ENCODE measurements around the gene NLGN2.

NLGN2 gene

DNA sequence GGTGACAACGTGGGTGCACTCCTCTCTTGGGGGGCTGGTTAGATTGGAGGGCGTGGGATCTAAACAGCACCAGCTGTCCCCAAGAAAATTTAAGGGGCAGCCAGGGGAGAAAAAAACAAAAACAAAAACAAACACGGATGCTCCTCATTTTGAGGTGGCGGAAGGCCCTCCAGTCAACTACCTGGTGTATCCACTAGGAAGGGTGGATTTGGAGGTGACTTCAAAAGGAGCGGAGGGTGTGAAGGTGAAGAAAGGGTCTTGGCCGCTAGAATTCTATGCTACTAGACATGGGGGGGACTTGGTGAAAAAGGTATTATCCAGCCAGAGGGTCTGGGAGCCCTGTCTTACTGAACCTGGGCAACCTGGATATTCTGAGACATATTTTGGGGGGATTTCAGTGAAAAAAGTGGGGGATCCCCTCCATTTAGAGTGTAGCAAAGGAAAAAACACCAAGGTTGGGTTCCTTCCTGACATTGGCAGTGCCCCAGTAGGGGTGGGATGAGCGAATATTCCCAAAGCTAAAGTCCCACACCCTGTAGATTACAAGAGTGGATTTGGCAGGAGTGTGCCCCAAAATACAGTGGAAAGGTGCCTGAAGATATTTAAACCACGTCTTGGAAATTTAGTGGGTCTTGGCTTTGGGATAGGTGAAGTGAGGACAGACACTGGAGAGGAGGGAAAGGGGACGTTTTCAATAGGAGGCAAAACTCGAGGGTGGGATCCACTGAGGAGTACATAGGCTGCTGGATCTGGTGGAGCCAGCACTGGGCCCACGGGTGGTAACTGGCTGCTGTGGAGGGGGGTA, 31.2 kb downstream of the NLGN2 start:
- no peak for DNase-seq

DNA sequence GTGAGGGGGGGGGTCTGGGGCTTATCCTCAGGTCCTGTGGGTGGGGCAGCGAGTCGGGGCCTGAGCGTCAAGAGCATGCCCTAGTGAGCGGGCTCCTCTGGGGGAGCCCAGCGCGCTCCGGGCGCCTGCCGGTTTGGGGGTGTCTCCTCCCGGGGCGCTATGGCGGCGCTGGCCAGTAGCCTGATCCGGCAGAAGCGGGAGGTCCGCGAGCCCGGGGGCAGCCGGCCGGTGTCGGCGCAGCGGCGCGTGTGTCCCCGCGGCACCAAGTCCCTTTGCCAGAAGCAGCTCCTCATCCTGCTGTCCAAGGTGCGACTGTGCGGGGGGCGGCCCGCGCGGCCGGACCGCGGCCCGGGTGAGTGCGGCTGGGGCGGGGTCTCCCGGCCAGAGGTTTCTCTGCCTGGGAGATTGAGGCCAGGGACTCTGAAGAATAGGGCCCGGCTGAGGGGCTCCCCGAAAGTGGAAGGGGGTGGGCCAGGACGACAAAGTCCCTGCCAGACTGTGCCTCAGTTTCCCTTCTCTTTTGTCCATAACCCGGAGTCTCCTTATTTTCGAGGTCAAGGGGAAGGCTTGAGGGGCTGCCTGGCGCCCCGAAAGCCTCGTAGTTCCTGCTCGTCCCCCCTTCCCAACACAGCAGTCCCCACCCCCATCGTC, 31.9 kb downstream of the NLGN2 start, which contains the start of gene FGF11:
FGF11 (plus strand) TSS at position 51 of the 651 bp plus-strand sequence; CDS start at position 160, 109 bp downstream.
- DNase-seq, result no peak

DNA sequence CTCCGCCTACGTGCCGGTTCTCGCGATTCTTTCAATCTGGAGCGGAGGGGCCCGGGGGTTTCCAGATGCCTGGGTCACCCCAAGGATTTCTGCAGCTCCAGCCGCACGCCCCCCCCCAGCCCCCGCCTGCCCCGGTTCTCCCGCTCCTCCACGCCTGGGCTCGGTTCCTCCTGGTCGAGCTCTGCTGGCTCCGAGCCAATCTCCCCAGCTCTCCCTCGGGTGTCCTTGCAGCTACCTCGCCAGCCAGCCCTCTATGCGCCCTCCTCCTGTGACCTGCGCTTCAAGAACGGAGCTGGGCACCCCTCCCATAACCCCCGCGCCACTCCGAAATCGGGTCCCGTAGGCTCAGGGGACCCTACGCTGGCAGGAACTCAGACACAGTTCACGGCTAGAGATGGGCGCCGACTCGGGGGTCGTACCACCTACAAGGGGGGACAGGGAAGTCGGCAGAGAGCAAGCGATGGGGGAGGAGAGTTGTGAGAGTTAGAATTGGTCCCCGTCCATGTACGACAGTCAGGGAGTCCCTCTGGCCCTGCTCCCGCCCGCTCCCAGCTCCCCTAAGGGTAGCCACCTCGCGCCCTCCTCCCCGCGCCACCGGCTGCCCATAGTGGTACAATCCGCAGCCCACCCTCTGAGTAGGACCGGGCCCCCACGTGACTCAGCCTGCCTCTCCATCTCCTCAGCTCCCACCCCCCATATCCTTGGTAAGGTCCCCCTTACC, 32.6 kb downstream of the NLGN2 start:
- DNase-seq, result peak; percentile 25

DNA sequence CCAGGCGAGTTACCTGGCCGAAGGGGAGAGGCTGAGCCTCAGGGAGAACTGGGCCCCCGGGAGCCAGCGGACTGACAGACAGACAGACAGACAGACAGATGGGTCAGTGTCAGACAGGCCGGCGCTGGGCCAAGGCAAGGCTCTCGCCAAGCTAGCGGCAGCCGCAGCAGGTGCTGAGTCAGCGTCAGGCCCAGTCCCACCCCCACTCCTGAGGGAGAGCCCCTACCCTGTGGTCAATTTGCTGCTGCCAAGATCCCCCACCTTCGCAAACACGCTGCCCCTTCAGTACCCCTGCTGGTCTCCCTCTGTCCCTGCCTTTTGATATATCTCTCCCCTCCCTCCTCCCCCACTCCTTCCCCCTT, 33.2 kb downstream of the NLGN2 start:
- DNase-seq, result peak; percentile 33

DNA sequence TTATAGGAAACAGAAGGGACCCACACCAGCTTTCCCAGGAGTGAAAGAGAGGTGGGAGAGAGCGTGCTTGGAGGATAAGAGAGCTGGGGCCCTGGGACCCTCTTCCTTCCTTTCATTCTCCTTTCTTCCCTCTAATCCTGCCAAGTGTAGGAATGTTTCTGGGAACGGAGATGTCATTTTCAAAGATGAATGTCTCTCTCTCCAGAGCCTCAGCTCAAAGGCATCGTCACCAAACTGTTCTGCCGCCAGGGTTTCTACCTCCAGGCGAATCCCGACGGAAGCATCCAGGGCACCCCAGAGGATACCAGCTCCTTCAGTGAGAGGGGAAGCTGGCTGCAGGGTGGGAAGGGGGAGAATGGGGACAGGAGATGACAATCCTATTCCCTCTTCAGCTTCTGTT, 33.6 kb downstream of the NLGN2 start:
- DNase-seq, result no peak

DNA sequence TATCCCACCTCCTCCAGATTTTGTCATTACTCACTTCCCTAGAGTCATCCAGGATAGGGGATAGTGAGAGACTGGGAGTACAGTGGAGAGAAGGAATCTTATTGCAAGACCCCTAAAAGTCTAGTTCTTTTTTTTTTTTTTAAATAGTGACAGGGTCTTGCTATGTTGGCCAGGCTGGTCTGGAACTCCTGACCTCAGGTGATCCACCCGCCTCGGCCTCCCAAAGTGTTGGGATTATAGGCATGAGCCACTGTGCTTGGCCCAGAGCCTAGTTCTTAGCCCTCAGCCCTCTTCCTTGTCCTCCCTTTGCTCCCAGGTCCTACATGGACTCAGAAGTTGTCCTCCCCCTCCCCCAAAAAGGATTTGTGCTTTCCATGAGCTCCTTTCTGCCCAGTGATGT, 34.5 kb downstream of the NLGN2 start:
- DNase-seq, result no peak

DNA sequence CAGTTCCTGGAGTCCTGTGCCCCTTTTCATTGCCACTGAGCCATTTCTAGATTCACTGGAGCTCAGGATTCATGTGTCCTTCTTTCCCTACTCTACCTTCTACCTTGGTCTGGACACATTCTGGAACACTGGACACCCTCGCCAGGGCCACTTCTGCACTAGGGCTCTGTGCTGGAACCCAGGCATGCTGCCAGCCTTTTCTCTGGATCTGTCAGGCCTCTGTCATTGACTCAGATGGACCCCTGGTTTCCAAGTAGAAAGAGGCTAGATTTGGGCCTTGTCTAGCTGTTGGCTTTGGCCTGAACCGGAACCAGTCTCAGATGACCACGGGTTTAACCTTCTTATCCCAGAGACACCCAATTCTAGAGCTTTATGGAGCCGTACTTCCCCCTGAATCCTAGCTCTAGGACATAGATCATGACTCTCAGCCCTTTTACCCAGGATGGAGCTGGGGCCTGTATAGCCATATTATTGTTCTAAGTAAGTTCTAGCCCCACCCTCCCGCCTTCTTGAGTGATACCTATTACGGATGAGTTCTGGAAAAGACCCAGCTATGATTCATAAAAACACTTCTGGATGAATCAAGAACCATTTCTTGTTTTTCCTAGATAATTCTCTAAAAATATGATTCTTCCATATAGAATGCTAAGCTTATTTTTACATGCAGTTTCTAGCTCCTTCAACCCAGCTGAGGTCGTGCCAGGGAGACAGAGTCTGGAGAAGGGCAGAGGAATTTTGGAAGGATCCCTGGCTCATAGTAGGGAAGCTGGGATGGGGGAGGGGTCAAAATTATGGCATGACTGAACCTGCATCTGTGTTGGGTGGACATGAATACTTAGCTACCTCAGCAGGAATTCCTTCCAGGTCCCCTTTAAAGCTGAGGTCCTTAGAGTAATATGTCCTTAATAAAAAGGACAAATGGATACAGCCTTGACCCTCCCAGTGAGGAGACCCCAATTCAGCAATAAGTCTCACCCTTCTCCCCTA, 36.1 kb downstream of the NLGN2 start:
- no peak for DNase-seq

DNA sequence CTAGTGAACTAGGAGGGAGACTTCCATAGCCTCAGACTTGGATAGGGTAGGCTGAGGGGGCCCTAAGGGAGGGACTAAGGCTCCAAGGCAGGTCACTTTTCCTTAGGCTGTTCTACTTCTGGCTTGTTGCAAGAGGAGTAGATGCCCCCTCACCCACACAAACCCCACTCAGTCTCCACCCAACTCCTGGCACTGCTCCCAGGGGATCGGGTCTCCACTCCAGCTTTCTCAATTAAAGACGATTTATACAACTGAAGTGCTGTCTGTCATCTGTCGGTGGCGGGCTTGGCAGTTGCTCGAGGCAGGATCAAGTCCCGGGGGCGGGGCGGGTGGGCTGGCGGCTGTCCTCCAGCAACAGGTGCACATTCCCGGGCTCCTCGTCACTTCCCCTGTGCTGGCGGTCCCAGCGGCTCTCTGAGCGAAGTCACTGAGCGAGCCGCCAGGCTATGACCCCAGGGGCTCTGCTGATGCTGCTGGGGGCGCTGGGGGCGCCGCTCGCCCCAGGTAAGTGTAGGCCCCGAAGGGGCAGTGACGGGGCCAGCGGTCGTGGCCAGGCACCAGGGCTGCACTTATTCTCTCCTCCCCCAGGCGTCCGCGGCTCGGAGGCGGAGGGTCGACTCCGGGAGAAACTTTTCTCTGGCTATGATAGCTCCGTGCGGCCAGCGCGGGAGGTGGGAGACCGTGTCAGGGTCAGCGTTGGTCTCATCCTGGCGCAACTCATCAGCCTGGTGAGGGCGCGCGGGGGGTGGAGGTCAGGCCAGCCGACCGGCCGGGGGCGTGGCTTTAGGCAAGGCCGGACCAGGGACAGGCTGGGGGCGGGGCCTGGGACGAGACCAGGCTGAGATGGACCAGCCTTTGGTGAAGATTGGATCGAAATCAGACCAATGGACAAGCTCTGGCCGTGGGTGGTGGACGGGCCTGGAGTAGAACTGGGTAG, 37.3 kb downstream of the NLGN2 start, which contains the start of gene CHRNB1:
CHRNB1 (plus strand) TSS at position 380 of the 937 bp plus-strand sequence; CDS start at position 447, 67 bp downstream.
- no peak for DNase-seq

DNA sequence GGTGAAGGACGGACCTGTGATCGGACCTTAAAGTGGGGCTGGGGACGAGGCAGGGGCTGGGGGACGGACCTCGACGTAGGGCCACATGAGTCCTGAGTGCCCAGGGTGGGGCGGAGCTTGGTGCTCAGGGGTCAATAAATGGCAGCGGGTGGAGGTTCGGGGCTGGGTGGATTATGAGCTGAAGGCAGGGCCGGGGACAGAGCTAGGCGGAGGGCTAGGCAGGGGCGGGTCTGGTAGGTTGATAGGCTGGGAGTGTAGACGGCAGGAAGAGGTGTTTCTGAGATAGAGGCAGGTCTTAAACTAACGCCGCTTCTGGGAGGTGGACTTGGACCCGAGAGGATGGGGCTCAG, 37.9 kb downstream of the NLGN2 start:
- DNase-seq, result no peak

DNA sequence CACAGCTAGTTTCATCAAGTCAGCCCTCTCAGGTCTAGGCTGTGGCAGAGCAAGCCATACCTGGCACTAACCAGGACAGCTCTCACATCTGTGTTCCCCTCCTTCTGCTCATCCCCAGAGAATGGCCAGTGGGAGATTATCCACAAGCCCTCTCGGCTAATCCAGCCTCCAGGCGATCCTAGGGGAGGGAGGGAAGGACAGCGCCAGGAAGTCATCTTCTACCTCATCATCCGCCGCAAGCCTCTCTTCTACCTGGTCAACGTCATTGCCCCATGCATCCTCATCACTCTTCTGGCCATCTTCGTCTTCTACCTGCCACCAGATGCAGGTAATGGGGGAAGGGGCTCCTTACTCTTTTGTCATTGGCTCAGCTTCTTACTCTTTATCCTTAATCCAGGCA, 40.8 kb downstream of the NLGN2 start:
- no peak for DNase-seq

DNA sequence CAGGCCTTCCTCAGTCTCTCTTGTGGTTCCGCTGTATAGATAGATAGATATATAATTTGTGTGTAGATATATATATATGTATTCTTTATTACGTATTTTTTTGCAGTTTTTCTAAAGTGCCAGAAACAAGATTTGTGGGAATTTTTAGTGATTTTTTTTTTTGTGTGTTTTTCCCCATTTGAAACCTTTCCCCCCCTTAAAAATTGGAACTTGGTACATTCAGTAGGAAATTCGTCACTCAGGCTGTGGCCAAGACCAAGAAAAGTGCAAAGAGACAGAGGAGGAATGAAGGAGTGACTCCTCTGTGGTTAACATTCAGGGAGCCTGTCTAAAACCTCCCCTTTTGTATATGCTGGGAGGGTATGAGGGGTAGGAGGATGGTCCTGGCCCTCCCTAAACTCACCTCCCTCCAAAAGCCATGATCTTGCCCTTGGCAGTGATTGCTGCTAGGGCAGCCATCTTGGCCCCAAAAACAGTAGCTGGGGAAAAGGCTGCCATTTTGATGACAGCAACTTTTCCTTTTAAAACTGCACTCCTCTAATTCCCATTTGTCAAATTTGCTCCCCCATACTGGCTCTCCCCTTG, 52.4 kb downstream of the NLGN2 start:
- no peak for DNase-seq

DNA sequence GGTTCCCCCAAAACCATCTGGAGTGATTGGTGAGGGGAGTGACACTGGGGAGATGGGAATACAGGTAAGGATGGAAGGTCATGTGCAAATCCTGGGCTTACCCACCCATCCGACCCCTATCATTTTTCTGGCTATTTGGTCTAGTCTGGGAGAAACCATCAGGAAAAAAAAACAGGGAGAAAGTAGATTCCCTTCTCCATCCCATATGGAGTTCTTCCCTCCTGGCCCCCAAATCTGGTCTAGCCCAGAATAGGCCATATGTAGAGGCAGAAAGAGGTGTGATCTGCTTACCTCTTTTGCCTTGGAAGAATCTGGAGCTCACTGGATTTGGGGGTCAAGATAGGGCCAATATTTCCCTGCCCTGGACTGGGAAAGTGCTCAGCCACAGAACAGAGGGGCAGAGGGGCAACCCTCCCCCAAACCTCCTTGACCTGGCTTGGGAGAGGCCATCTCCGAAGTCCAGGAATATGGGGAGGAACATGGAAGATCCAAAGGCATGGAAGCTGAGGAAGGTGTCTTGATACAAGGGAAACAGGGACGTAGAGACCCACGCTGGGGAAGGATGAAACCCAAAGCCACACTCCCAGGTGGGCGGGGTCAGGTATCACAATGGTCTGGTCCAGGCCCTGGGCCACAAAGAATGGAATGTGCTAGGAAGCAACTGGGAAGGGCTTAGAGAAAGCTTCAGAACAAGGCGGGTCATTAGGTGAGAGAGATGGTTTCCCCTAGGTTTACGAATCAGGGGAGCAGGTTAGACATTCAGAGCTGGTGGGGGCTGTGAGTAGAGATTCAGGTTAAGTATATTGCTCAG, 53.4 kb downstream of the NLGN2 start:
- DNase-seq, result no peak

DNA sequence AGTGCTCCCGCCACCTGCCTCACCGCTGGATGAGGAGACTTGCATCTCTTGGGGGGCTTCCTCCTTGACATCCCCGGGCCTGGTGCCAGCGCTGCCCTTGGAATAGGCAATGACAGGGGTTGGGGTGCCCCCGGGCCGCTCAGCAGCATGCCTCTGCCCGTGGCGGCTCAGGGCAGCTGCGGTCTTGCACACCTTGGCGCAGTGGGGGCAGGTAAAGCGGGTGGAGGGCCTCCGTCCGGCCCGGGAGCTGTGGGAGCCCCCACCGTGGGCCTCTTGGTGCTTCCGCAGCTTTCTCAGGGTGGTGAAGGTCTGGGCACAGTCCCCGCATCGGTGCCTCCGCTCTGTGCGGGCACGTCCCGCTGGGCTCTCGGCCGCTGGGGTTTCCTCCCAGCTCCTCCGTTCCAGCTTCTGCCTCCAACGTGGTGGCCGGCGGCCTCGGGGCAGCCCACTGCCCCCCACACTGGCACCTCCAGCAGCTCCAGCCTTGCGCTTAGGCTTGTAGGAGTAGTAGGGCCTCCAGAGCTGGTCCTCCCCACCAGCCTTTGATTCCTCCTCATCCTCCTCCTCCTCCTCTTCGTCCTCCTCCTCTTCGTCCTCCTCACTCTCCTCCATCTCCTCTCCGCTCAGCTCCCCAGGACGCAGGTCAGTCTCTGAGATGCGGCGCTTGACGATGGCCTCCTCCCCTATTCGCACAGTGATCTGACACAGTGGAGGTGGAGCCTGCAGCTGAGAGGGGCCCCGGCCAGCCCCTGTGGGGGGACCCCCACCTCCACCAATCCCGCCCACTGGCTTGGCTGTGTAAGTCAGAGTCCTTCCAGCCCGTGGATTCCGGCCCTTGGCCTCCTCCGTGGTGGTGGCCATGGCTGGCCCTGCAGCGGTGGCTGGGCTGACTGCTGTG, 55.1 kb downstream of the NLGN2 start:
- DNase-seq, result no peak

DNA sequence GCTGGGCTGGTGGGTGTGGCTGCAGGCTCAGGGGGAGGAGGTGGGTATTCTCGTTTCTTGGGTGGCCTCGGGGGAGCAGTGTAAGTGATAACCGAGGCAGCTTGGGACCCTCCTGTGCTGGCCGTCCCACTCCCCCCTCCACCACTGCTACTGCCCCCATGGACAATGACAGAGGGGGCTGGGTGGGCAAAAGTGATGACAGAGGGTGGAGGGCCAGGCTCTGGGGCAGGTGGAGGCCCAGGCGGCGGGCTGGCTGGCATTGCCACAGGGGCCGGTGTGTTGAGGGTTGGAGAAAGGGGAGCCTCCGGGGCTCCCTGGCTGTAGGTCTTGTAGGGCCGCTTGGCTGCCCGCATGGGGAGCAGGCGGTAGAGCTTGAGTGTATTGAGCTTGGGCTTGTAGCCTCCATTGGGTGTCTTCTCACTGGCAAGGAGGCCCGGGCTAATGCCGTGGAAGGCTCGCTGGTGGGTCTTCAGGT, 55.8 kb downstream of the NLGN2 start:
- no peak for DNase-seq

DNA sequence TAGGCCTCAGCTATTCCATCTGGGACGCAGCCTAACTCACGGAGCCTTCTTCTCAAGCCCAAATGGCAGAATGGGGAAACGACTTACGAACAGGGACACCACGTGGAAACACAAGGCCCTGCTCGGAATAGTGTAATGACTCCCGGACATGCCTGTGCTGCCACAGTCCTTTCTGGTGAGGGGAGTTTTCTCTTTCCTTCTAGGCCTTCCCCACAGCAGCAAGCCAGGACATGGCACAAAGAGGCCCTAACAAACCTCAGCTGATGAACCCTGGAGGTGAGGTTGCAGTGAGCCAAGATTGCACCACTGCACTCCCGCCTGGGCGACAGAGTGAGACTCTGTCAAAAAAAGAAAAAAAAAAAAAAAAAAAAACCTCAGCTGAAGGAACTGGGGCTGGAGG, 56.4 kb downstream of the NLGN2 start:
- no peak for DNase-seq

DNA sequence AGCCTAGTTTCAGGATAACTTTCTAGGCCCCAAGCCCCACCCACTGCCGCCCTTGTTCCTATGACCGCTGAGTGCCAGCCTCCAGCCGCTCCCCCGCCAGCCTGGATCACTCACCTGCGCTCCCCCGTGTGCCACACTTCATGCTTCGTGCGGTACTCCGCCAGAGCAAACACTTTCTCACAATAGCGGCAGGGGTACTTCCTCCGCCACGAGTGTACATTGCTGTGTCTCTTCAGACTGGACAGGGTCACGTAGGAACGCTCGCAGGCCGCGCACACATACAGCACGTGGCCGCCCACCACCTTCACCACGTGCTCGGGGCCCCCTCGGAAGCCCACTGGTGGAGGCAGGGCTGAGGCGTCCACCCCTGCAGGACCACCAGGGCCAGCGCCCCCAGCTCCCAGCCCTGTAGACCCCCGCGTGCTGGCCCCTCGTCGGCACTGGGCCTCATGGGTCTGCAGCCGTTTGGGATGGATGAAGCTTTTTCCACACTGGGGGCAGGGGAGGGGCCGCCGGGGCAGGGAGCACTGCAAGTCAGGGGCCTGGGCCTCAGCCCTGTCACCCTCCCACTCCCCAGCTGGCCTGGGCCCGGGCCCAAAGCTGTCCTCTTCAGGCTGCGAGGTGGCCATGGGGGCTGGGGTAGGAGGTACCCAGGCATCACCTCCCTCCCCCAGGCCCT, 58.1 kb downstream of the NLGN2 start:
- DNase-seq, result no peak

DNA sequence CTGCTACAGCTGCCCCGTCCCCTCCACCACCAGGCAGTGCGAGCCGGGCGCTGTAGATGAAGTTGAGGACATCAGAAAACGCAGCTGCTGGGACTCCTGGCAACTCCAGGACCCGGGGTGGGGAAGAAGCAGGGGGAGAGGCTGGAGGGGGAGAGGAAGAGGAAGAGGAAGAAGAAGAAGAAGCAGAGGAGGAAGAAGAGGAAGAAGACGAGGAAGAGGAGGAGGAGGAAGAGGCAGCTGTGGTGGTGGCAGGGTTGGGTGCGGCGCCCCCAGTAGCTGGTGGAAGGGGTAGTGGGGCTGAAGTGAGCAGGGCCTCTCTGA, 58.6 kb downstream of the NLGN2 start:
- DNase-seq, result no peak

DNA sequence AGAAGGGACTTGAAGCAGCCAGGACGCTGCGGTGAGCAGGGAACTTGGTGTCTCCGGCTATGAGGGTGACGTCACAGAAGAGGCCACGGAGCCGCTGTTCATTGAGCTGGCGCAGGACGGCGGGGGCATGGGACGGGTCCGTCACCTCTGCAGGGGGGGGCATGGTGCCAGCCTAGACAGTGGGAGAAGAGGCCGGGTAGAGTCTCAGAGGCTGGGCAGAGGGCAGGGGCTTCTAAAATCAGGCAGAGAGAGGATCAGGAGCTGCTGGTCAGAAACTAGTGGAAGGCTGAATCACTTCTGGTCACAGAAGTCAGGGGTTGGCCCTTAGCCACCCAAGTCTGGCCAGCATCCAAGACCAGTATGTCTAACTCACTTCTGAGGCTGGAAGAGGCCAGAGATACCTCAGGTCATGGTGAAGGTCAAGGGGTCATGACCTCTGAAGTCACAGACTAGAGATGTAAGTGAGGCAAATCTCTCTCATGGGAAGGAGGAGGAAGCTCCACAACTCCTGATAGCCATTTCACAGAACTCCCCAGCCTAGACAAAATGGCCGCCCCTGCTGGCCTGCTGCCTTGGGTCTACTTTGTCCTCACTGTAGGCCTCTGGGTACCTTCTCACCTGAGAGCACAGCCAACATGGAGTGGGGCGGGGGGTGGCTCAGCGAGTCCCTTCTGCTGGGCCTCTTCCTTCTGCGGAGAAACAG, 59.1 kb downstream of the NLGN2 start:
- peak; percentile 28 for DNase-seq

All from kidney glomerular epithelial cell (primary cell).